Measurements from ENCODE around the gene GABBR2.
A peak's percentile ranks its signal among the peaks of the same experiment; 100 is the strongest.

The GABBR2 gene

DNA sequence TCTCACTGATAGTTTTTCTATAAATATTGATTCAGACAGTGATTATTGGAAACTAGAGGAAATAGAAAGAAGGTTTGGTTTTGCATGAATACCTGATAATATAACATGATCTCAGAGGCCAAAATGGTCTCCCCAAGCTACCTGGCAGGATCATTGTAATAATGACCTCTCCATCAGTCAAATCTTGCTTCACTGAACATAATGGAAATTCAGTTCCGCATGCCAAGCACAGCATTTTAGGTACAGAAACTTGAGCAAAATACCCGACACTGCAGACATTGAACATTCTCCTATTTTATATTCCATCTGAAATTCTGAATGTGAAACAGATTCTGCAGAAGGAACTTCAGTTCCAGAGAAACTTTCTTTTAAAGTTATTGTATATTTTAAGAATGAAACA is 444.2 kb downstream of the GABBR2 start:
- DNase-seq = no peak
- Mint-ChIP-seq H3K9me3 (no peaks in the 10 kb centered on the region), H3K4me3 (no peak overlapping the region), H3K27me3 (ENCODE audit: low read depth, poor library complexity) (peaks cover 10% of the 10 kb centered on the region), H3K36me3 (ENCODE audit: low read depth) (no peaks in the 10 kb centered on the region), H3K4me1 (peaks cover 10% of the 10 kb centered on the region), H3K27ac (no peak overlapping the region)
- no peak for TF ChIP-seq CTCF (IDR thresholded peaks at IDR 0.05)

GRCh38 chr9:98263482-98264357 is 445.0 kb downstream of the GABBR2 start:
- peaks cover 10% of the 10 kb centered on the region for H3K27me3 Mint-ChIP-seq (ENCODE audit: low read depth, poor library complexity)
- DNase-seq = peak; percentile 79
- TF ChIP-seq CTCF (IDR thresholded peaks at IDR 0.05) = peak; percentile 88
- H3K27ac Mint-ChIP-seq = no peak overlapping the region
- peaks cover 2% of the 10 kb centered on the region for H3K4me1 Mint-ChIP-seq
- H3K4me3 Mint-ChIP-seq = no peak overlapping the region
- no peaks in the 10 kb centered on the region for H3K36me3 Mint-ChIP-seq (ENCODE audit: low read depth)
- no peaks in the 10 kb centered on the region for H3K9me3 Mint-ChIP-seq

- H3K27ac Mint-ChIP-seq = no peak overlapping the region
- TF ChIP-seq CTCF (IDR thresholded peaks at IDR 0.05) = no peak
- H3K4me1 Mint-ChIP-seq = no peaks in the 10 kb centered on the region
- H3K4me3 Mint-ChIP-seq = no peak overlapping the region
- H3K9me3 Mint-ChIP-seq = no peaks in the 10 kb centered on the region
- DNase-seq = no peak
- no peaks in the 10 kb centered on the region for H3K36me3 Mint-ChIP-seq (ENCODE audit: low read depth)
- H3K27me3 Mint-ChIP-seq (ENCODE audit: low read depth, poor library complexity) = peaks cover 10% of the 10 kb centered on the region
Measured at GRCh38 chr9:98263080-98263479, 445.7 kb downstream of the GABBR2 start.

- H3K4me1 Mint-ChIP-seq = peaks cover 2% of the 10 kb centered on the region
- no peaks in the 10 kb centered on the region for H3K9me3 Mint-ChIP-seq
- peaks cover 6% of the 10 kb centered on the region for H3K27me3 Mint-ChIP-seq (ENCODE audit: low read depth, poor library complexity)
- TF ChIP-seq CTCF (IDR thresholded peaks at IDR 0.05) = no peak
- H3K36me3 Mint-ChIP-seq (ENCODE audit: low read depth) = no peaks in the 10 kb centered on the region
- H3K4me3 Mint-ChIP-seq = no peak overlapping the region
- no peak for DNase-seq
- H3K27ac Mint-ChIP-seq = no peak overlapping the region
Measured at GRCh38 chr9:98262056-98262455, 446.7 kb downstream of the GABBR2 start.

DNA sequence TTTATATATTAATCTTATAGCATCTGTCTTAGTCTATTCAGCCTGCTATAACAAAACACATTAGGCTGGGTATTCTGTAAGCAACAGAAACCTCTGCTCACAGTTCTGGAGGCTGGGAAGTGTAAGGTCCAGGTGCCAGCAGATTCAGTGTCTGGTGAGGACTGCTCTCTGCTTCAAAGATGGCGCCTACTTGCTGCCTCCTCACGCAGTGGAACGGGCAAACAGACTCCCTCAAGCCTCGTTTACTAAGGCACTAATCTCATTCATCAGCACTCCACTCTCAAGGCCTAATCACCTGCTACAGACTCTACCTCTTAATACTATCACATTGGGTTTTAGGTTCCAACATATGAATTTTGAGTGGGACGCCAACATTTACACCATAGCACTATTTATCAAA is 448.1 kb downstream of the GABBR2 start:
- Mint-ChIP-seq H3K4me1 (peaks cover 10% of the 10 kb centered on the region), H3K4me3 (no peak overlapping the region), H3K36me3 (ENCODE audit: low read depth) (no peaks in the 10 kb centered on the region), H3K27me3 (ENCODE audit: low read depth, poor library complexity) (peaks cover 6% of the 10 kb centered on the region), H3K27ac (no peak overlapping the region), H3K9me3 (no peaks in the 10 kb centered on the region)
- no peak for TF ChIP-seq CTCF (IDR thresholded peaks at IDR 0.05)
- no peak for DNase-seq

GRCh38 chr9:98259791-98260190 is 448.9 kb downstream of the GABBR2 start:
- H3K27me3 Mint-ChIP-seq (ENCODE audit: low read depth, poor library complexity) = peaks cover 4% of the 10 kb centered on the region
- no peak for DNase-seq
- H3K36me3 Mint-ChIP-seq (ENCODE audit: low read depth) = no peaks in the 10 kb centered on the region
- H3K27ac Mint-ChIP-seq = no peak overlapping the region
- H3K4me1 Mint-ChIP-seq = peaks cover 12% of the 10 kb centered on the region
- no peaks in the 10 kb centered on the region for H3K9me3 Mint-ChIP-seq
- no peak for TF ChIP-seq CTCF (IDR thresholded peaks at IDR 0.05)
- H3K4me3 Mint-ChIP-seq = no peak overlapping the region

Data from nephron progenitor cell (in vitro differentiated cells).